Stimulated activated CD8-positive, alpha-beta memory T cell treated with anti-CD3 and anti-CD28 coated beads, Interleukin-7, amount 100 ng/mL, for 1 hour (primary cell): Measurements from ENCODE around the gene TMEM161B.
"Not testable (repeated sequence)": the region's sequence is repeated elsewhere in the genome, so short reads cannot be mapped to it uniquely, and the experiment has no call there.

ENCODE experiments used
- DNase-seq, 2 donors: peaks; one replicate each; pipeline ENCODE4 v3.0.0-alpha.2; 2020; ENCODE audit warnings: low read depth in 2 of 2

Gene TMEM161B

DNA sequence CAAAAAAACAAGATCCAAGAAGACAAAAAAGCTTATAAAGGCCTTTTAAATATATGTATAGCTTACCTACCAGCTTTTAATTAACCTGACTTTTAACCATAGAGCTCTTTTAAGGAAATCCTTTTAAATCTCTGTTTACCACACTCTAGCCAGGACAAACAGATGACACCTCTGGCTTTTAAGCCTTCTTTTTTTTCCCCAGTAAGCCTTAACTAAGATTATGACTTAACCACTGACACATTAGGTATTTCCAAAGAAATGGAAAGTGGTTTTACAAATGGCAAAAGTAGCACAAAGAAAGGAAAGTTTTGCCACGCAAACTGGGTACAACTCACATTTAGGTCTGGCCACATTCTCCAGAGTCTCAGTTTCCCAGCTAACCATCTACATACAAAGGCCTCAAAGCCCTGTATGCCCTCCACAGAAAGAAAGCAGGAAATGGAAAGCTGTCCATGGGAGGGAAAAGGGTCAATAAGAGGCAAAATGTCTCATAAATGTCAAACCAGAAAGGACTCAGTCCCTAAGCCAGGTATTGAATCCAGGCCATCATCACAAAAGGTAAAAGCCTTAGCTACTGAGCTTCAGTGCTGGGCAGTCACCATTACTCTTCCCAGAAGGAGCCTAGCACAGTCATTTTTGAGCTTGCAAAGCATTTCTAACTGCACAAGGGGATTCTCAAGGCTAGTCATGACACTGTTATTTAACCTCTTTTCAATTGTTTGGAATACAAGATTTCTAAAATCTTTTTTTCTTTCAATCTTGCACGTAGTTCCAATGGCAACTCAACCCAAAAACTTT is 19.7 kb downstream of the TMEM161B start:
- no peak for DNase-seq

DNA sequence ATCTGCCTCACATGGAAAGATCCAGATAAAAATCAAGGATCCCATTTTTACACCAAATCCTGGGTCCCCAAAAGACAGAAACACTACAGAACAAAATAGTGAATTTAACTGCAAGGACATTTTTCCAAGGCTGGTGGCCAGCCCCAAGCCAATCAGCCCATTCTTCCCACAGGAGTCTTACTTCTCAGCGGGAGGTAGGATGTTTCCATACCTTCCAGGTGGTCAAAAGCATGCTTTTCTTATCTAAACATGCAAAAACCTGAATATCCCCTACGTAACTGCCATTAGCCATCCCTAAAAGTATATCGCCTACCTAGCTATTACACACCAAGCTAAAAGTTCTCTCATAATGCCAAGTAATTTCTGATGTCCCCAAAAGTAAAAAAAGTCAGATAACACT is 20.6 kb downstream of the TMEM161B start:
- no peak for DNase-seq

DNA sequence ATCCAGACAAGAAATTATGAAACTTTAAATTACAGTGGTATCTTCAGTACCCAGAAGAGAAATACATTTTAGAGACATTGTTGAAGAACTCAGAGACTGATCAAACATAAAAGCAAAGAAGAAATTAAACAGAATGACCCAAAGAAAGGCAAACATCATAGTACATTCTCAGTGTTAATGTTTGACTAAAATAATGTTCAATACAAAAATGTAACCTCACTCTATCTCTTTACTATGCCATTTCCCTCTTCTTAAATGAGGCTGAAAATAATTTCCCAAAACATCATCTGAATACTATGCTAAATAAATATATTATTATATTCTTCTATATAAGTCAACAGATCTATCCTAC is 22.8 kb downstream of the TMEM161B start:
- no peak for DNase-seq

DNA sequence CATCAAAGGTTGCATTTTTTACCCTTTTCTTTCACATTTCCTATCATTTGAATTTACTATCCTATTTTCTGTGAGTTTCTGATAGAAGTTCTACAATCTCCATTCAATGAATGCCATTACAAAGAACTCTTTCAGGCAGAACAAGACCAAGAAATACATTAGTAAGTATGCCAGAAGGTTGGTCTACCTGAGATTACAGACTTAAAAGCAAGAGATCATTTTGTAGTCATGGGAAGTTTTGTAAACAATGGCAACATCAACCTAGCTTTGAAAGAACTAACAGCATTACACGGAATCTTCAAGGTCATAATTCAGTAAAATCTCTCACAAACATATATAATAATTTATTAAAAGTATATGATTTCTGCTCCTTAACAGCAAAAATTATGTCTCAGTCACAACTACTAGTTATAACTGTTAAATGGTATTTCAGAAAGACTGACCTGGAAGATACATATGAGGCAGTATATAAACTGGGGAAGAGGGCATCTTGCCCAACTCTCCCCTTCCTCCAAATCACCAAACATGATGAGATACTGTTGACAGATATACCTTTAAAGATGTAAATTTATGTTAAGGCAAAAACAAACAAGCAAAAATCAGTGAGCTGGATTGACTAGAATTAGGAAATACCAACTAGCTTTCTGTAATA is 23.3 kb downstream of the TMEM161B start:
- no peak for DNase-seq

DNA sequence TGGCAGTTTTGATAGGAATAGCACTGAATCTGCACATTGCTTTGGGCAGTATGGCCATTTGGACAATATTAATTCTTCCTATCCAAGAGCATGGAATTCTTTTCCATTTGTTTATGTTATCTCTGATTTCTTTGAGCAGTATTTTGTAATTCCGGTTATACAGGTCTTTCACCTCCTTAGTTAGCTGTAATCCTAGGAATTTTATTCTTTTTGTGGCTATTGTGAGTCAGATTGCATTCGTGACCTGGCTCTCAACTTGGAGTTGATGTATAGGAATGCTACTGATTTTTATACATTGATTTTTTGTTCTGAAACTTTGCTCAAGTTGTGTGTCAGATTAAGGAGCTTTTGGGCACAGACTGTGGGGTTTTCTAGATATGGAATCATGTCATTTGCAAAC is 24.0 kb downstream of the TMEM161B start:
- DNase-seq = no peak

DNA sequence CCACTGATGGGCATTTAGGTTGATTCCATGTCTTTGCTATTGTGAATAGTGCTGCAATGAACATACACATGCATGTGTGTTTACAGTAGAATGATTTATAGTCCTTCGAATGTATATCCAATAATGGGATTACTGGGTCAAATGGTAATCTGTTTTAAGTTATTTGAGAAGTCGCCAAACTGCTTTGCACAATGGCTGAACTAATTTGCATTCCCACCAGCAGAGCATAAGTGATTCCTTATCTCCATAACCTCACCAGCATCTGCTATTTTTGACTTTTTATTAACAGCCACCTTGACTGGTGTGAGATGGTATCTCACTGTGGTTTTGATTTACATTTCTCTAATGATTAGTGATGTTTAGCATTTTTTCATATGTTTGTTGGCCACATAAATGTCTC is 25.2 kb downstream of the TMEM161B start:
- DNase-seq = not testable (repeated sequence)

DNA sequence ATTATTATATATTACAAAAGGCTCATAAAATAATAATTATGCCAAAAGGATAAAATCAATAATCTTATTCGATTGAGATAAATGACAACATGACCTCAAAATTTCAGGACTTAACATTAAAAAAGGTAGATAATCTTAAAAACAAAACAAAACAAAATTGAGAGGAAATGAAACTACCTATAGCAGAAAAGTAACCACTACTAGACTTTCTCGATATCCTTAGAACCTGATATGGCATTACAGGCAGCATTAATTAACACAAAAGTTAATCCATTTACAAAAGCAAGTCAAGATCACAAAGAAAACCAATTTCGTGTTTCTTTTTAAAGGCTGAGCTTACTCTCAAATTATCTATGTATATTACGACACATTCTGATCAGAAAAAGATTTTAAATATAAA is 29.9 kb downstream of the TMEM161B start:
- DNase-seq = no peak

DNA sequence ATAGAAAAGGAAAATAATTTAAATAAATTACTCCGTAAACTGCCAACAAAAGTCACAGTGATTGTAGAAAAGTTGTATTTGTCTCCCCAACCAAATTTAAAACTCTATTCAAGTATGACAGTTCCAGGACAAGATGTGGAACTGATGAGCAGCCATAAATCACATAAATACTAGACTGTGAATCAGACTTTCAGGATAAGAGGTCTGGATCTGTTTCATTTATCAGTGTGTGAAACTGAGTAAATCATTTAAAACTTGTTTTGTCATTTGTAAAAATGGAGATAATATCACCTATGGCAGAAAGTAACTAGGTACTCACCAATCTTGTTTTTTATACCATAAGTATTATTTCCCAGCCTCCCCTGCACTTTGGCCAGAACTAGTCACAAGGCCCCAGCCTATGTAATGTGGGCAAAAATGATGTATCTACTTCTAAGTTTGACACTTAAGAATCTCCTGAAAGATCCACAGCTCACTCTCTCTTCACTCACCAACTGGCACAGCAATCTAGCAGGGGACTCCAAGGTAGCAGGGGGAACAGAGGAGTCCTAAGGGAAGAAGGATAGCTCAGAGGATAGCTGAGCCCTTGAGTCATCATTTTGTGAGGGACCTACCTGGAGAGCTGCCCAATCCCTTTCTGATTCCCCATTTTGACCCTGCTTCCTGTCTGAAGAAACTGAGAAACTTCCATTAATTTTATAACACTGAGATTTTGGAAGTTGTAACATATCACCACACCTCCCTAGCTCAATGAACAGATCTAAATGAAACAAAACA is 31.6 kb downstream of the TMEM161B start:
- DNase-seq = no peak

DNA sequence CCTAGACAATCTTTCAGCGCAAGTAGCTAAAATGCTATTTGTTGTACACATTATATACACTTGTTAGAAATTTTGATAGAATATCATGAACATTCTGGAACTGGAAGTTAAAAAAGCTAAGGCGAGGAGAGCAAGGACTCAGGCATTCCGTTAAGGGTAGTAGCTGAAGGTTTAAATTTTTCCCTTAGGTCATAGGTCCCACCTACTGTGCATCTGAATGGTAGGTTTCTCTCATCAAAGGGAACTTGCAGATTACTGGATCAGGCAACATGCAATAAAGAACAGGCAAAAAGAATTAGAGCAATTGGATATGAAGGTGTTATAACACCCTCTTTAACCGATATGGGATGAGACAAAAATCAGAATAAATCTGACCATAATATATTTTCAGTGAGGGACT is 32.8 kb downstream of the TMEM161B start:
- DNase-seq = no peak

DNA sequence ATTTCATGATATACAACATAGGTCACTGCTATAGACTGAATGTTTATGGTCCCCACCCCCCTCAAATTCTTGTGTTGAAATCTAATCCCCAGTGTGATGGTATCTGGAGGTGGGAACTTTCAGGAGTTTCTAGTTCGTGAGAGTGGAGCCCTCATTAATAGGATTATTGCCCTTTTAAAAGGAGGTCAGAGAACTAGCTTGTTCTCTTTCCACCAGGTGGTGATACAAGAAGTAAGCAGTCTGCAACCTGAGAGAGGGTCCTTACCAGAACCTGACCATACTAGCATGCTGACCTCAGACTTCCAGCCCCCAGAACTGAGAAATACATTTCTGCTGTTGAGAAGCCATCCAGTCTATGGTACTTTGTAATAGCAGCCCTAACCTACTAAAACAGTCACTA is 33.3 kb downstream of the TMEM161B start:
- no peak for DNase-seq

DNA sequence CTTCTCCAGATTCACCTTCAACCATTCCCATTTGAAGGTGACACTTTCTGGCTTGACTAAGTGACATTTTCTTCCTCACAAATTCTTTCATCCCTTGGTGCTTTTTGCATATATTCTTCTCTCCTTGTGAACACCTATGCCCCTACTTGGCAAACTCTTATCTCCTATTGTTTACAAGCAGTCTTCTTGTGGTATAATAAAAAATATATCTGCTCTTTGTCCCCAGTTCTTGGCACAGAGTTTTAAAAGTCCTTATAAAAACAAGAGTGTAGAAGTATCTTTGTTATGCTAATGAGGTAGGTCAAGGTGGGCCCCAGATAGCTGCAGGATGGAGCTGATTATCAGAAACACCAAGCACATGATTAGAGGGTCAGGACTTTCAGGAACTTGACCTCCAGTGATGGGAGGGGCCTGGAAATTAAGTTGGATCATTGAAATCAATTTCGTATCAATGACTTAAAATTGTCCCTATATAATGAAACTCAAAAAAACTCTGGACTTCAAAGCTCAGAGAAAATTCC is 38.0 kb downstream of the TMEM161B start:
- DNase-seq = no peak

DNA sequence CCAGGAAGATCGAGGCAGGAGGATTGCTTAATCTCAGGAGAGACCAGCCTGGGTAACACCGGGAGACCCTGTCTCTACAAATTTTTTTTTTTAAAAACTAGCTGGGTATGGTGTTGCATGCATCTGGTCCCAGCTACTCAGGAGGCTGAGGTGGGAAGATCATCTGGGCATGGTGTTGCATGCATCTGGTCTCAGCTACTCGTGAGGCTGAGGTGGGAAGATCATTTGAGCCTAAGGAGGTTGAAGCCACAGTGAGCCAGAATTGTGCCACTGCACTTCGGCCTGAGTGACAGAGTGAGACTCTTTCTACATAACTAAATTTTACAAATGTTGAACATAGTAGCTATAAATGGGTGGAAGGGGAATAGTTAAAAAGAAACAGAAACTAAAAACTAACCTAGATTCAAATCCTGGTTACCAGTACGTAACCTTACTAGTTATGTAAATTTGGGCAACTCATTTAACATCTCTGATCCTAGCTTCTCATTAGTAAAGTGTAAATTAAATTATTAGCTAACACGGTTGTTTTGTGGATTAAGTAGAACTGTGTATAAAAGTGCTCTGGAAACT is 41.7 kb downstream of the TMEM161B start:
- DNase-seq = no peak

DNA sequence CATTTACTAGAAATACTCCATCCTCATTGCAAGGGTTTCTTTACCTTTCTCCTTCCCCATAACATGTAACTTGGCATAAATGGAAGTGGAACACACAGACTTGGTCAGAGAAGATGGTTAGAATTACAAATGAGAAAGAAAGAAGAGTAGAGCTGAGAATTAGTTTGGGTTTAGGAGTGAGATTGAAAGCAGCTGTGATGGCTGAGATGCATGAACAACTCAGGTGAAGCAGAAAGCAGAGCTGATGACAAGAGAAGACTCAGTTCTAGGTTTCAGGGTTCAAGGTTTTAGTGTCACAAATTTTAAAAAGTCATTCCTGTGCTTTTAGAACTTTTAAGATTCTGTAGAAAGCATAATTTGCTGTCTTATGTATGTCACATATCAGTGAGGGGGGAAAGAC is 54.0 kb downstream of the TMEM161B start:
- DNase-seq = no peak

DNA sequence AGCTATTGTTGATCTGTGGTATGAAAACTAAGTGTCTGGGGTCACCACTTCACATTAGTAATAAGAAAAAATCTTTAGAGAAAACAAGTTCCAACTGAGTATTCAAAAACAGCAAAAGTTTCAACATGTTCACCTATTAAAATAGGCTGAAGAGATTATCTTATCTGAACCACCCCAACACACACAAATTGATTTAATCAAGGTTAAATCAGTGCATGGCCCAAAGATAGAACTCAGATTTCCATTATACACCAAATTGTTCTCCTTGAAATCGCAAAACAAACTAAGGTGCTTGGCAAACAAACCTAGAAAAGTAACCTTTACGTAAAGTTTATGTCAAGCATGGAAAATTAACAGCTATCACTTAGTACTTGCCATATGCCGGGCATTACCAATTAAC is 61.1 kb downstream of the TMEM161B start:
- DNase-seq = no peak

DNA sequence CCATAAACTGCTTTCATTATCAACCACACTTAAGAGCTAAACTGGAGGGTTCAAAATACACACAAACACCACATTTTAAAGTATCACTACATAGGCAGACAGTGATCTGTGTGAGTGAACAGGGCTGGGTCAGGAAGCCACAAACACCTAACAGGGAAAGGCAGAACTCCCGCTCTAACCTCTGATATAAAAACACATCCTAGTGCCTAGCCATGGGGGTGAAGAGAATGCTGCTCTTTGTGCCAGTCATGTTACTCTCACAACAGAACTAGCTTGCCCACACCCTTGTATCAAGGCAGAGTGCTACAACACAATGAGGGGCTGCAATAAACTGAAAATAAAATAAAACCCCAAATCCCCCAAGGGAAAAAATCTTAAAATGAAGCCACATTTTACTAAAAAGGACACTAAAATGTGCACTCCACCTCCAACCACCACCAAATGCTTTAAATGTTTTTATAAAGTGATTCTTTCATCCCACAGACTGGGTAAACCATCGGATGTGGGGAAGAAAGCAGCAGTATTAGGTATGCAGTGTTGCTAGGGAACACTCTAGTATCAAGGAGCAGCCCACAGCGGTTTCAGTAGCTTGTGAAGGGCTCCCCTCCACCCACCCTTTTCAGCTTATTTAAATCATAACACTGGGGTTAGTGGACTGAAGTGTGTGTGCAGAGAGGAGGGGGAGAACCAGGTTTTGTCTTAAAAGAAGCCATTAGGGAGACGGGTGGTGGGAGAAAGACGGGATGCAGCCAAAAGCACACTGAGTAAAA is 64.5 kb downstream of the TMEM161B start:
- DNase-seq = peak; percentile 9 to 24

DNA sequence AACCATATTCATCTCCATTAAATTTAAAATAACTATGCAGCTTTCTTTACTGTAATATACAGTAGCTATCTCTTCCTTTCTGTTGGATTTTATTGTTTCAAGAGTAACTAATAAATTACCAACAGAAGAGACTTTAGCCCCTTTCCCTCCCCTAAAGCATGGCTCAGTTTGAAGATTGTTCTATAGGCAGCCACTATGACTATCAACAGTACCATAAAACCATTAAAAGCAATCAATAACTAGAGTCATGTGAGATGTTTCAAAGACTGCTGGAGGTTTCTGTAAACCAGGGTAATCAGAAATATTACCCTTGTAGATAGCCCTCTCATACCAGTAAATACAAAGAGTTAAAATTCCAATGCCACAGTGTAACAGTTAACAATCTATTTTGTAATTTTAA is 73.0 kb downstream of the TMEM161B start:
- DNase-seq = no peak

DNA sequence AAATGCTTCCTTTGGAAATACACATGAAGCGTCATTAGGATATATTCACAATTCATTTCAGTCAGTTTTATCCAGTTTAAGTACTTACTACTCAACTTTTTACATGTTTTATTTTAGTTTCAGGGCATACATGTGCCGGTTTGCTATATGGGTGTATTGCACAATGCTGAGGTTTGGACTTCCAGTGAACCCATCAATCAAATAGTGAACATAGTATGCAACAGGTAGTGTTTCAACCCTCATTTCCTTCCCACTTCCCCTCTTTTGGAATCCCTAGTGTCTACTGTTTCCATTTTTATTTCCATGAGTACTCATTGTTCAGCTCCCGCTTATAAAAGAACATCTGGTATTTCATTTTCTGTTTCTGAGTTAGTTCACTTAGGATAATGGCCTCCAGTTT is 74.7 kb downstream of the TMEM161B start:
- no peak for DNase-seq

DNA sequence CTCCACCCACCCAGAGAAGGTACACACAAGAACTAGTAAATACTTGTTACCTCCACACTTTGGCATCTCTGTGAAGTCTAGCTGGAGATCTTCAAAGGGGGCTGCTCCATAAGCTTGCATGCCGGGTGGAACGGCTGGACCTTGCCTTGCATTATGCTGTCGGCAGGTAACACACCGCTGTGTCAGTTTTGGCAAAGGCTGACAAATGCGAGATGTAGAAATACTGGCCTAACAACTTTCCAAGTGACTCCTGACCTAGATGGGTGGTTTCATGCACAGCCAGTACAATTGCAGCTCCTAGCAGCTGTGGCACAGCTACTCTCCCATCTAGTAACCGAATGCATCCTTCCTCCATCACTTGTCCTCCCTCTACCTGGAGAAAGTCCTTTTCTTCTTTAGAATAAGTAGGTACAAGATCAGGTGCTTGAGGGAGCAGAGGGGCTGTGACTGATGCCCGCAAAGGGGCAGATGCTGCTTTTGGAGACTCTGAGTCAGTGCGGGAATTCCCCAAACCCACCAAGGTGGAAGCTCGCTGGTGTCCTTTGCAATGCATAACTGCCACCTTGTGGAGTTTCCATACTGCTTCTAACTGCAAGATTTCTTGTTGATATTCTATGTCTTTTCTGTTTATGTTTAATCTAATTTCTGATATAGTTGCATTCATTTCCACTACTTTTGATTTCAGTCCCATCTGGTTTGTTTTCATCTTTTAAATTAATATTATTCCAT is 78.4 kb downstream of the TMEM161B start:
- no peak for DNase-seq

DNA sequence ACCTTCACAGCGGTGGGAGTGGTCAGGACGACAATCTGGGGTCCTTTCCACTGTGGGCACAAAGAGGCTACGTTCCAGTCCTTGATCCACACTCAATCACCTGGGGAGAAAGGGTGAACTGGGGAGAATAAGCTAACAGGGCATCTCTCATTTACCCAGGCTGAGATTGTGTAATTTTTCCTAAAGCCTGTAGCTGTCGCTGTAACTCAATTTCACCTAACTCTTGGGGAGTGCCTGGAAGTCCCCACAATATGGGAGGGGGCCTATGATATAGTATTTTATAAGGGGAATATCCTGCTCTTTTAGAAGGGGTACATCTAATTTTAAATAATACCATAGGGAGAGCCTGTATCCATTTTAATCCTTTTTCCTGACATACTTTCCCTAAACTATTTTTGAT is 79.2 kb downstream of the TMEM161B start:
- not testable (repeated sequence) for DNase-seq

DNA sequence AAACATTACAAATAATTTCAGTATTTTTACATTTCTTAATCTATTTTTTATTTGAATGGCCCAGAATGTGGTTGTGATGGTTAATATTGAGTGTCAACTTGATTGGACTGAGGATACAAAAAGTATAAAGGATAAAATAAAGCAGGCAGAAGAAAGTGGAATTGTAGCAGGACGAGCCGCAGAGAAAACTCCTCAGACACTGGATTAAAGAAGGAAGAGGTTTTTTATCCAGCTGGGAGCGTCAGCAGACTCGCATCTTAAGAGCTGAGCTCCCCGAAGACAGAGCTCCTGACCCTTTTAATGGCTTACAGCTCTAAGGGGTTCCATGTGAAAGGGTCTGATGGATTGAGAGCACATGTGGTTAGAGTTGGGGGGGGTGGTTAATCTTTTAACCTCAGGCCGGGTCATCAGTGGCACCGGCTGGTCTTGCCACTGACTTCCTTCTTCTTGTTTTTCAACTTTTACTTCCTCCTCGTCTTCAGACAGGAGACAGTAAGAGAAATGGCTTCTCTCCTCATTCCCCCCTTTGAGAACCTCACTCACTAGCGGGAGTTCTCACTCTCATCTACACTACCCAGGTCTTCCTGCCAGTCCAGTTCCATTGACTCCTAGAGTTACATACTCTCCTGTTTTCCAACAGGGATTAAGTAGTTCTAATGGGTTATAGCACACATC is 80.0 kb downstream of the TMEM161B start:
- DNase-seq = no peak
